HL-60 (cell line): Measurements from ENCODE around the gene AGTRAP.

Experiments used
- CTCF ChIP-seq: IDR thresholded peaks from one replicate; pipeline ENCODE4 v1.5.1; 2011; ENCODE audit warnings: low read length, control low read depth, inconsistent platforms; ENCODE audit not compliant: insufficient read depth
- GABPA ChIP-seq: IDR thresholded peaks from 2 replicates; pipeline ENCODE4 v1.6.1; 2012; ENCODE audit warnings: low read depth

- TF ChIP-seq CTCF (peak; percentile 63), GABPA (no peak)
Measured at GRCh38 chr1:11749203-11749689, 13.3 kb downstream of the AGTRAP start.
